Hematopoietic multipotent progenitor cell (in vitro differentiated cells): ENCODE measurements around the gene CCSER1. TPM values are rescaled to one million over a fixed set of nuclear protein-coding genes. Genes with fewer than 3 reads are reported as not detected.
"Not testable (repeated sequence)": the region's sequence is repeated elsewhere in the genome, so short reads cannot be mapped to it uniquely, and the experiment has no call there.

Experiments
- DNase-seq, 3 donors: peaks; one replicate each; pipeline ENCODE4 v3.0.0-alpha.2; 2011 to 2015; ENCODE audit warnings: low read depth in 2 of 3, low spot score in 2 of 3
- total RNA-seq: library from RNA; depleted of rRNA; stranded (reverse); fragments of >200 nt; gene quantifications from one replicate; pipeline ENCODE4 v1.2.3, GENCODE V29; 2012

The CCSER1 gene
- total RNA-seq, 1 donor: 15.3 TPM

DNA sequence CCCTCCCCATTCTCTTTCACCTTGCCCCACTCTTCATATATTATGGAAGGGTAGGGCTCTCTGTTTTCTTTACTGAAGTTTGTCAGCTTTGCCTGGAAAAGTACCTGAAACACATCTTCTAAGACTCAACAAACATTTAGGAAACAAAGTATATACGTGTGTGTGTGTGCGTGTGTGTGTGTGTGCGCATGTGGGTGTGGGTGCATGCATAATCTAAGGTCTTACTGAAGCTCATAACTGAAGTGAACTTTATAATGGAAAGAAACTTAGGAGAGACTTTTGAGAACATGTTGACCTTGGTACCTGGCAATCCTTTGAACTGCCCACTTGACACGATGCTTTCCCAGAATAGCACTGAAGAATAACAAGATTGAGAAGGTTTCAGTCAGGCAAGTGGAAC is 1190.2 kb downstream of the CCSER1 start:
- no peak for DNase-seq

- DNase-seq: no peak
Observed at GRCh38 chr4:91319556-91320268, 1192.5 kb downstream of the CCSER1 start.

DNA sequence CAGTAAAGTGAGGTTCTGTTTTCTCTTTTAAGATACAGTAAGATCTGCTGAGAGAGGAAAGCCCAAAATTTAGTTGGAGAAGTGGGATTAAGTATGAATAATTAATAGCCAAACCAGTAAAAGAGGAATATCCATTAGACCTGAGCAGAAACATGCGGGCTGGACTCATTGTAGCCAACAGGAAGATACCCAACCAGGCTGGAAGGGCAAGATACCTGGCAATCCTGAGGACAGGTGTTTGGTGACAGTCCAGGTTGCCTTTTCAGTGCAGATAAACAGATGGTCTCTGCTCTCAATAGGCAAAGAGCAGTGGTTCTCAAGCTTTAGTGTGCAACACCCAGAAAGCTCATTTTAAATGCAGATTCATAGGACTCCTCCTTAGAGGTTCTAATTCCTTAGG is 1195.8 kb downstream of the CCSER1 start:
- DNase-seq: no peak

- DNase-seq: no peak
Observed at GRCh38 chr4:91325495-91325894, 1198.3 kb downstream of the CCSER1 start.

GRCh38 chr4:91326167-91326566 is 1199.0 kb downstream of the CCSER1 start:
- not testable (repeated sequence) for DNase-seq

DNA sequence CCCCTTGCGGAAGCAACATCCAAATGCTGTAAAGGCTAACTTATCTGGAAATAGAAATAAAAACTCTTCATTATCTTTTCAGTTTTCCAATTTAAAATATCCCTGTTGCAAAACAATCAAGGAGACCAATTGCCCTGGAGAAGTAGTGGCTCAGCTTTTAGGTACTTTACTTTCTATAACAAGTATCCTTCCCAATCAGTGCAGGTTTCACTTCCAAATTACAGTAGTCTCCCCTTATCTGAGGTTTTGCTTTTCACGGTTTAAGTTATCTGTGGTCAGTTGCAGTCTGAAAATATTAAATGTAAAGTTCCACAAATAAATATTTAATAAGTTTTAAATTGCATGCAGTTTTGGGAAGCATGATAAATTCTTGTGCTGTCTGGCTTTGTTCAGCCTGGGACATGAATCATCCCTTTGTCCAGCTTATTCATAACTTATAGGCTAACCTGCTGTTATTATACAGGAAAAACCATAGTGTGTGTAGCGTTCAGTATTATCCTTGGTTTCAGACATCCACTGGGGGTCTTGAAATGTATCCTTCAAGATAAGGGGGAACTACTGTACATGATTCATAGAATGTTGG is 1203.5 kb downstream of the CCSER1 start:
- DNase-seq: no peak

DNA sequence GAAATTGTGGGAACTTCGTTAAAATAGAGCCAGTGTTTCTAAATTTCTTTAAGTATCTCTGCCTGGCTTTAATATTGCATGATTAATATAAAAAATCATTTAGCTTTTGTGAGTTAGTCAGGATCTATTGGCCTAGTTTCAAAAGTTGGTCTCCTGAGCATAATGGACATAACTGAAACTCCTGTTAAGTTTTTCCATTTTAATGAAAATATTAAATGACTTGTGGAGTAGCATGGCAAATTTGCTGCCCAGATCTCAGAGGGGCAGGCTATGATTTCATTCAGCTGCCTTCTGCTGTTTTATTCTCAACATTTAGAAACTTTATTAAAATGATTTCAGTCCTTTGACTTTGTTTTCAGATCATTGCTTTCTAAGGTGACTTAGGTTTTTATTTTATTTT is 1213.6 kb downstream of the CCSER1 start:
- DNase-seq: no peak

DNA sequence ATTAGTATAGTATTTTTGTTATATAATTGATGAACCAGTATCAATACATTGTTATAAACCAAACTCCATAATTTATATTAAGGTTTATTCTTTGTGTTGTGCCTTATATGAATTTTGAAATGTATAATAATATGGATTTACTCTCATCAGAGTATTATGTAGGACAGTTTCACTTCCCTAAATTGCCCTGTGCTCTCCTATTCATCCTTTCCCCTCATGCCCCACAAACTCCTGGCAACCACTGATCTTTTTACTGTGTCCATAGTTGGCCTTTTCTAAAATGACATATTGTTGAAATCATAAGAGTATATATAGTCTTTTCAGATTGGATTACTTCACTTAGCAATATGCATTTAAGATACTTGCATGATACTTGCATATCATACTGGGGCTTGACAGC is 1218.4 kb downstream of the CCSER1 start:
- DNase-seq: no peak

DNA sequence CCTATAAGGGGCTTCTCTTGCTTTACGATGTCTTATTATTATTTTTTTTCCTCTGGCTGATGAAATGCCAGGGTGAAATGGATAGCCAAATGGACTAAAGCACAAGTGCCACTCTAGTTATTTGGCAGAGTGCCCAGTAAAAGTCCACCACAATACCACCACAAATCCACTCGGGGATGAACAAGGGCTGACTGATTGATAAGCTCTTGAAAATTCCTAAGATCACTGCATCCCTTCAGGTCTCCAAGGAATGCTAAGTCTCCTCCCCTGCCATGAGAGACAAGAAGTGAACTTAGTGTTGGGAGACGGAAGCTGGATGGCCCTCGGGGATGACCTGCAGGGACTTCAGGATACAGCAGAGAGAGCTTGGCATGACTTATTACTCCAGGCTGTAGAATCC is 1229.3 kb downstream of the CCSER1 start:
- not testable (repeated sequence) for DNase-seq

DNA sequence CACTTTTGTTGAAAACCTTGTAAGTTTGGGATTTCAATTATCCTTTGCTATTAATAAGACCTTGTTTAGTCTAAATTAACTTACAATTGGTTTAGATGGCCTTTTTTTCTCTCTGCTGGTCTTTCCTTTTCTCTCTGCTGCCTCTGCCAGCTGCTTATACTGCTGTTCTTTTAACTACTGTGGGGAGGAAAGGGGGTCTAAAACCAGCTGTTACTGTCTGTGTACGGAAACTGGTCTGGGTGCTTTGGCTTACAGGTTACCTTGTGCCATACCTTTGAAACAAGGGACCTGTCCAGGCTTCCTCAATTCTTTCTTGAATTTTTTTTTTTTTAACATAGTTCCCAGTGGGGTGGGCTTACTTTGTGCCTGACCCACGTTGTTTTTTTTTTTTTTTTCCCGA is 1230.8 kb downstream of the CCSER1 start:
- DNase-seq: not testable (repeated sequence)

- DNase-seq: not testable (repeated sequence)
Observed at GRCh38 chr4:91358621-91359020, 1231.4 kb downstream of the CCSER1 start.

GRCh38 chr4:91359041-91360031 is 1232.1 kb downstream of the CCSER1 start:
- no peak for DNase-seq

DNA sequence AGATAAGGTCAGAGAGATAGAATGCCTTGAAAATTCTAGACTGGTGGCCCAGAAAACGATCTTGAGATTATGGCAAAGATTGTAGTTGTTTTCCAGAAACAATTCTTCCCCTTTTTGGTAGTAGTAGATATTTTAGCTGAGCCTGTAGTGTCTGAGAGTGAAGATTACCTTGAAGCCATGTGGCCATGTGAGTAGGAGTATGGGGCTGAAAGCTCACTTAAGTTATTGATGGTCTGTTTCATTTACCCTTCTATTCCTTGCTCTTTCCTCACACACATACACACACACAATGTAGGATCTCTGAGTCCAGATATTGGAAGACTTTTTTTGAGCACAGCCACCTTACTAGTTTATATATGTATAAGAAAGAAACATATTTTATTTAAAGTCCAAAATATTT is 1234.9 kb downstream of the CCSER1 start:
- no peak for DNase-seq

- no peak for DNase-seq
Observed at GRCh38 chr4:91366554-91366953, 1239.4 kb downstream of the CCSER1 start.

GRCh38 chr4:91369116-91369515 is 1241.9 kb downstream of the CCSER1 start:
- no peak for DNase-seq

GRCh38 chr4:91373546-91373945 is 1246.4 kb downstream of the CCSER1 start:
- no peak for DNase-seq

GRCh38 chr4:91405431-91405830 is 1278.2 kb downstream of the CCSER1 start:
- not testable (repeated sequence) for DNase-seq

DNA sequence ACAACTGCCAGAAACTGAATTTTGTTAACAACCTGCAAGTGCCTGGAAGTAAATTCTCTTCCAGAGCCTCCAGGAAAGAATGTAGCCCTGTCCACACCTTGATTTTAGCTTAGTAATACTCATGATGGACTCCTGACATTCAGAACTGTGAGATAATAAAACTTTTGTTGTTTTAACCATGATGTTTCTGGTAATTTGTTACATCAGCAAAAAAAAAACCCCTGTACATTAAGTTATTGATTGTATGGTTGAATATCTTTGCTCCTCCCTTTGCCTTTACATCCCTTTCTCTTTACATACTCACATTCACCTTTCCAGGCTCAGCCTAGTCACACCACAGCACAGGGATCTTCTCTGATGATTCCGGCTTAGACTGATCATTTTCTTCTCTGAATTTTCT is 1294.8 kb downstream of the CCSER1 start:
- no peak for DNase-seq

DNA sequence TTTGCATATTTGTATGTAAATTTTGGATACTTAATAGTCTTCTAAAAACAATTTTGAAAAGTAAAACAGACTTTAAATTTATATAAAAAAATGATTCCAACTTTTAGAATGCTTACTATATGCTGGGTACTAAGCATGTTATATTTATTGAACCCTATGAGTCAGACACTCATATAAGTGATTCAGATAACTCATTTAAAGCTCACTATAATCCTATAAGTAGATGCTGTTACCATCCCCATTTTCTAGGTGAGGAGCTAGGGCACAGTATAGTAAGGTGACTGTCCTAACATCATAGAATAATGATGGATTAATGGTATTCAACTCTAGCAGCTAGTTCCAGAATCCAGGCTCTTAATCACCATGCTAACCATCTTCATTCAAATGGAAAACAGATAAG is 1299.5 kb downstream of the CCSER1 start:
- DNase-seq: no peak

- no peak for DNase-seq
Observed at GRCh38 chr4:91427171-91427570, 1300.0 kb downstream of the CCSER1 start.

- no peak for DNase-seq
Observed at GRCh38 chr4:91434631-91435030, 1307.4 kb downstream of the CCSER1 start.
